ENCODE data around the gene TXNDC2.

Gene TXNDC2

GRCh38 chr18:9860682-9861081 is 25.1 kb upstream of the TXNDC2 start:
- DNase-seq (ENCODE audit: low read depth, low spot score): no peak

GRCh38 chr18:9861157-9861556 is 24.6 kb upstream of the TXNDC2 start:
- DNase-seq (ENCODE audit: low read depth, low spot score): no peak

GRCh38 chr18:9861933-9862332 is 23.8 kb upstream of the TXNDC2 start:
- no peak for DNase-seq (ENCODE audit: low read depth, low spot score)

GRCh38 chr18:9862686-9863085 is 23.1 kb upstream of the TXNDC2 start:
- DNase-seq (ENCODE audit: low read depth, low spot score): no peak

- no peak for DNase-seq (ENCODE audit: low read depth, low spot score)
Measured at GRCh38 chr18:9863282-9863681, 22.5 kb upstream of the TXNDC2 start.

- no peak for DNase-seq (ENCODE audit: low read depth, low spot score)
Measured at GRCh38 chr18:9865764-9866490, 19.8 kb upstream of the TXNDC2 start.

- no peak for DNase-seq (ENCODE audit: low read depth, low spot score)
Measured at GRCh38 chr18:9866627-9867026, 19.1 kb upstream of the TXNDC2 start.

- DNase-seq (ENCODE audit: low read depth, low spot score): no peak
Measured at GRCh38 chr18:9867071-9867594, 18.6 kb upstream of the TXNDC2 start.

GRCh38 chr18:9868857-9869714 is 16.7 kb upstream of the TXNDC2 start:
- no peak for DNase-seq (ENCODE audit: low read depth, low spot score)

GRCh38 chr18:9869715-9870430 is 15.9 kb upstream of the TXNDC2 start:
- DNase-seq (ENCODE audit: low read depth, low spot score): no peak

GRCh38 chr18:9870431-9871008 is 15.3 kb upstream of the TXNDC2 start:
- DNase-seq (ENCODE audit: low read depth, low spot score): no peak

GRCh38 chr18:9871244-9871746 is 14.5 kb upstream of the TXNDC2 start:
- DNase-seq (ENCODE audit: low read depth, low spot score): no peak

GRCh38 chr18:9872823-9873222 is 12.9 kb upstream of the TXNDC2 start:
- DNase-seq (ENCODE audit: low read depth, low spot score): no peak

- DNase-seq (ENCODE audit: low read depth, low spot score): no peak
Measured at GRCh38 chr18:9874728-9875127, 11.0 kb upstream of the TXNDC2 start.

- DNase-seq (ENCODE audit: low read depth, low spot score): no peak
Measured at GRCh38 chr18:9876212-9876866, 9.4 kb upstream of the TXNDC2 start.

- no peak for DNase-seq (ENCODE audit: low read depth, low spot score)
Measured at GRCh38 chr18:9876867-9877654, 8.7 kb upstream of the TXNDC2 start.

- no peak for DNase-seq (ENCODE audit: low read depth, low spot score)
Measured at GRCh38 chr18:9877655-9878014, 8.1 kb upstream of the TXNDC2 start.

- DNase-seq (ENCODE audit: low read depth, low spot score): no peak
Measured at GRCh38 chr18:9878095-9878494, 7.7 kb upstream of the TXNDC2 start.

GRCh38 chr18:9878783-9879242 is 7.0 kb upstream of the TXNDC2 start:
- DNase-seq (ENCODE audit: low read depth, low spot score): no peak

GRCh38 chr18:9884090-9884489 is 1.7 kb upstream of the TXNDC2 start:
- no peak for DNase-seq (ENCODE audit: low read depth, low spot score)

All from activated naive CD8-positive, alpha-beta T cell treated with anti-CD3 and anti-CD28 coated beads, Interleukin-2, amount 50 U/mL, for 16 hours (primary cell).